ENCODE results near the gene ELF3.
"Not testable (repeated sequence)": the region's sequence is repeated elsewhere in the genome, so short reads cannot be mapped to it uniquely, and the experiment has no call there.

Gene ELF3

DNA sequence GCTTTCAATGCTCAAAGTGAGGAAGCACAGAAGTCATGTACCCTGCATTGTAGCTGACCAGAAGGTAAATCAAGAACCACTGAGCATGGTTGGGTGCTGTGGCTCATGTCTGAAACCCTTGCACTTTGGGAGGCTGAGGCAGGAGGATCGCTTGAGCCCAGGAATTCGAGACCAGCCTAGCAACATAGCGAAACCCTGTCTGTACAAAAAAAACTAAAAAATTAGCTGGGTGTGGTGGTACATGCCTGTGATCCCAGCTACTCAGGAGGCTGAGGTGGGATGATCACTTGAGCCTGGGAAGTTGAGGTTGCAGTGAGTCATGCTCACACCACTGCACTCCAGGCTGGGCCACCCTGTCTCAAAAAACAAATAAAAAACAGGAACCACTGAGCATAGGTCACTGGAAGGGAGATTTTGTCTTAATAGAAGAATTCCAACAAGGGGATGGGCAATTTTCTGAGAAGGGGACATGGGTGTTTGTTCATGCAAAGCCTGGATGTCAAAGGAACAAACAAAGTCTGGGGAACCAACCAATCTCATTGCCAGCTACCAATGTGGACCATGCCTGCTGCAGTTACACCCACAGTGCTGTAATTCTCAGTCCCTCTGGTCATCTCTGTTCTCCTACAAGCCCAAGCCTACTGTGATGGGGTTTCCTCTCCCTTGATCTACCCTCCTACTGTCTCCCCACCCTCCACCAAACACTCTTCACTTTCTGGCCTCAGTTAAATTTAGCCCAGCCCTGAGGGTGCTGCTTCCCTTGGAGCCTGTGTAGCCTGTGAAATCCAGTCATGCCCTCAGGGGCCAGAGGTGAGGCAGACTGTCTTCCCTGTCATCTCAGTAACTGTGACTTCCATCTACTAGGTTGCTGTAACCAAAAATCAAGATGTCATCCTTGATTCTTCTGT lies 47.9 kb downstream of the ELF3 start:
- Histone ChIP-seq H3K36me3 (ENCODE audit: control insufficient read depth in 1 of 2, insufficient read depth in 2 of 2, low read length in 2 of 2) (no peaks in the 10 kb centered on the region), H3K9me3 (ENCODE audit: control insufficient read depth in 1 of 2, low read length in 2 of 2) (no peaks in the 10 kb centered on the region), H3K4me3 (ENCODE audit: low read depth in 1 of 2, low read length in 2 of 2) (no peak overlapping the region), H3K27ac (ENCODE audit: low read length) (no peak overlapping the region), H3K27me3 (ENCODE audit: low read depth, low read length) (no peaks in the 10 kb centered on the region), H3K4me1 (ENCODE audit: control insufficient read depth in 1 of 2, insufficient read depth in 2 of 2, low read length in 2 of 2) (no peaks in the 10 kb centered on the region)

DNA sequence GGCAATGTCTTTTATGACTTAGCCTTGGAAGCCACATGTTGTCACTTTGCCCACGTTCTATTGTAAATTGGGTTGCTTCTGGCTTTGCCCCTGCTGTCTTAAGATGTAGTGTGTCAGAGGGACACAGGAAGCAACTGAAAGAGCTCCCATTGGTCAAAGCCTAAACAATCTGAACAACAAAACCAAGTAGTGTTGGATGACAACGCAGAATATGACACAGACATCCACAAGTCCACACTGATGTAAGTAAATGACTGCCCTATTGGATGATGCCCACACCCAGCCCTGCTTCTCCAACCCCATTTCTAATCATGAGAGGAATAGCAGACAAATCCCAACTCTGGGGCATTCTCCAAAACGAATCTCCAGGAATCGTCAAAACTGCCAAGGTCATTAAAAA lies 50.7 kb downstream of the ELF3 start:
- Histone ChIP-seq H3K4me3 (ENCODE audit: low read depth in 1 of 2, low read length in 2 of 2) (no peak overlapping the region), H3K36me3 (ENCODE audit: control insufficient read depth in 1 of 2, insufficient read depth in 2 of 2, low read length in 2 of 2) (no peaks in the 10 kb centered on the region), H3K4me1 (ENCODE audit: control insufficient read depth in 1 of 2, insufficient read depth in 2 of 2, low read length in 2 of 2) (no peaks in the 10 kb centered on the region), H3K27me3 (ENCODE audit: low read depth, low read length) (no peaks in the 10 kb centered on the region), H3K9me3 (ENCODE audit: control insufficient read depth in 1 of 2, low read length in 2 of 2) (no peaks in the 10 kb centered on the region), H3K27ac (ENCODE audit: low read length) (no peak overlapping the region)

DNA sequence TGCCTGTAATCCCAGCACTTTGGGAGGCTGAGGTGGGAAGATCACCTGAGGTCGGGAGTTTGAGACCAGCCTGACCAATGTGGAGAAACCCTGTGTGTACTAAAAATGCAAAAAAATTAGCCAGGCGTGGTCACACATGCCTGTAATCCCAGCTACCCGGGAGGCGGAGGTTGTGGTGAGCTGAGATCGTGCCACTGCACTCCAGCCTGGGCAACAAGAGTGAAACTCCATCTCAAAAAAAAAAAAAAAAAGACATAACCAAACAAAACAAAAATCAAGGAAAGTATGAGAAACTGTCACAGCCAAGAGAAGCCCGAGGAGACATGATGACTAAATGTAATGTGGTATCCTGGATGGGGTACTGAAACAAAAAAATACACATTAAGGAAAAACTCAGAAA lies 51.4 kb downstream of the ELF3 start:
- not testable (repeated sequence) for H3K27ac ChIP-seq (ENCODE audit: low read length); H3K9me3 ChIP-seq (ENCODE audit: control insufficient read depth in 1 of 2, low read length in 2 of 2); H3K27me3 ChIP-seq (ENCODE audit: low read depth, low read length); H3K36me3 ChIP-seq (ENCODE audit: control insufficient read depth in 1 of 2, insufficient read depth in 2 of 2, low read length in 2 of 2); H3K4me1 ChIP-seq (ENCODE audit: control insufficient read depth in 1 of 2, insufficient read depth in 2 of 2, low read length in 2 of 2); H3K4me3 ChIP-seq (ENCODE audit: low read depth in 1 of 2, low read length in 2 of 2)

DNA sequence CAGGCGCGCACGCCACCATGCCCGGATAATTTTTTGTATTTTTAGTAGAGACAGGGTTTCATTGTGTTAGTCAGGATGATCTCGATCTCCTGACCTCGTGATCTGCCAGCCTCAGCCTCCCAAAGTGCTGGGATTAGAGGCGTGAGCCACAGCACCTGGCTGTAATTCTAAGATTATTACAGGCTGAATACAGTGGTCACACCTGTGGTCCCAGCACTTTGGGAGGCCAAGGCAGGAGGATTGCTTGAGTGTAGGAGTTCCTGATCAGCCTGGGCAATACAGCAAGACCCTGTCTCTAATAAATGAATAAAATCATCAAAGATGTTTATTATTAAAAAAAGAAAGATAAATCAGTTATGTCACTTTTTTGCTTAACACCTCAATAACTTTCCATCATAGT lies 52.2 kb downstream of the ELF3 start:
- H3K27ac ChIP-seq (ENCODE audit: low read length); H3K4me3 ChIP-seq (ENCODE audit: low read depth in 1 of 2, low read length in 2 of 2); H3K9me3 ChIP-seq (ENCODE audit: control insufficient read depth in 1 of 2, low read length in 2 of 2); H3K27me3 ChIP-seq (ENCODE audit: low read depth, low read length); H3K4me1 ChIP-seq (ENCODE audit: control insufficient read depth in 1 of 2, insufficient read depth in 2 of 2, low read length in 2 of 2); H3K36me3 ChIP-seq (ENCODE audit: control insufficient read depth in 1 of 2, insufficient read depth in 2 of 2, low read length in 2 of 2): not testable (repeated sequence)

DNA sequence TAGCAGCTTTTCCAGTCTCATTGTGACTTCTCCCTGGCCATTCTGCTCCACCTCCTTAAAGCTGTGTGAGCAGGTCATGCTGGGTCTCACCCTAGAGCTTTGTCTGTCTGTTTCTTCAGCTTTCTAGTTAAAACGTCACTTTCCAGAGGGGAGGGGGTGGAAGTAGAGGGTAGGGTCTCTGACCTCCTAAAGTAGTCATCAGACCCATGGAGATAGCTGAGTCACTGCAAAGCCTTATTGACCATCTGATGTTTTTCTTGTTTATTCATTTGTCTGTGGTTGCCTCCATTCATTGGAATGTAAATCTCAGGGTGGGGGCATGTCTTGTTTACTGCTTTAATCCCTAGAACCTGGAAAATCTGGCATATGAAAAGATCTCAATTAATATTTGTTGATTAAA lies 52.7 kb downstream of the ELF3 start:
- Histone ChIP-seq H3K4me3 (ENCODE audit: low read depth in 1 of 2, low read length in 2 of 2) (no peak overlapping the region), H3K36me3 (ENCODE audit: control insufficient read depth in 1 of 2, insufficient read depth in 2 of 2, low read length in 2 of 2) (no peaks in the 10 kb centered on the region), H3K27me3 (ENCODE audit: low read depth, low read length) (no peaks in the 10 kb centered on the region), H3K4me1 (ENCODE audit: control insufficient read depth in 1 of 2, insufficient read depth in 2 of 2, low read length in 2 of 2) (no peaks in the 10 kb centered on the region), H3K27ac (ENCODE audit: low read length) (no peak overlapping the region), H3K9me3 (ENCODE audit: control insufficient read depth in 1 of 2, low read length in 2 of 2) (no peaks in the 10 kb centered on the region)

DNA sequence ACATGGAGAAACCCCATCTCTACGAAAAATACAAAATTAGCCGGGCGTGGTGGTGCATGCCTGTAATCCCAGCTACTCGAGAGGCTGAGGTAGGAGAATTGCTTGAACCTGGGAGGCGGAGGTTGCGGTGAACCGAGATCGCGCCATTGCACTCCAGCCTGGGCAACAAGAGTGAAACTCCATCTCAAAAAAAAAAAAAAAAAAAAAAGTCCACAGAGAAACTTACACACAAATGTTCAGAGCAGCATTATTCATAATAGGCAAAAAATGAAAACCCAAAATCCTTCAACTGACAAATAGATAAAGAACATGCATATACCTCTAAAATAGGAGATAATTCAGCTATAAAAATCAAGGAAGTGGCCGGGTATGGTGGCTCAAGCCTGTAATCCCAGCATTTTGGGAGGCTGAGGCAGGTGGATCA lies 54.5 kb downstream of the ELF3 start:
- H3K36me3 ChIP-seq (ENCODE audit: control insufficient read depth in 1 of 2, insufficient read depth in 2 of 2, low read length in 2 of 2); H3K9me3 ChIP-seq (ENCODE audit: control insufficient read depth in 1 of 2, low read length in 2 of 2); H3K4me3 ChIP-seq (ENCODE audit: low read depth in 1 of 2, low read length in 2 of 2); H3K27ac ChIP-seq (ENCODE audit: low read length); H3K4me1 ChIP-seq (ENCODE audit: control insufficient read depth in 1 of 2, insufficient read depth in 2 of 2, low read length in 2 of 2); H3K27me3 ChIP-seq (ENCODE audit: low read depth, low read length): not testable (repeated sequence)
